Brain microvascular endothelial cell (primary cell): ENCODE data around the gene CPE.

Source experiments
- DNase-seq: peaks from one replicate; pipeline ENCODE4 v3.0.0-alpha.2; 2020
- H3K27ac ChIP-seq: fragments of 250-450 bp; sonication (Bioruptor Pico); 2 replicates; pipeline ENCODE4 v1.5.1; 2020; ENCODE audit warnings: mild to moderate bottlenecking, moderate library complexity
- H3K27me3 ChIP-seq: fragments of 250-450 bp; sonication (Bioruptor Pico); replicated peaks from 2 replicates; pipeline ENCODE4 v1.5.1; 2020; ENCODE audit warnings: mild to moderate bottlenecking
- H3K36me3 ChIP-seq: fragments of 250-450 bp; sonication (Bioruptor Pico); replicated peaks from 2 replicates; pipeline ENCODE4 v1.5.1; 2020; ENCODE audit warnings: mild to moderate bottlenecking
- H3K4me3 ChIP-seq: 2 replicates; pipeline ENCODE4 v1.5.1; 2011; ENCODE audit warnings: low read depth, mild to moderate bottlenecking, control low read depth, low read length, moderate library complexity
- CTCF ChIP-seq: IDR thresholded peaks from 2 replicates; pipeline ENCODE4 v1.5.1; 2011; ENCODE audit warnings: low read depth, mild to moderate bottlenecking, moderate library complexity, low read length, control low read depth, inconsistent platforms; ENCODE audit errors: missing control alignments
- in situ Hi-C: cut with HindIII; loops from 2 replicates; pipeline ENCODE4 v1.10.0; 2017; ENCODE audit warnings: low sequenced_read_pairs, low pct_ligation_motif_present

Gene CPE

GRCh38 chr4:165540206-165540830 is 161.5 kb downstream of the CPE start:
- no peak for DNase-seq
- no peak overlapping the region for H3K4me3 ChIP-seq
- H3K27ac ChIP-seq, result no peak overlapping the region
- in situ Hi-C loops, result loop anchor here (25.0 kb wide), 1 partner anchor 547 kb away; no protein-coding TSS in a partner anchor
- H3K27me3 ChIP-seq, result no peaks in the 10 kb centered on the region
- no peaks in the 10 kb centered on the region for H3K36me3 ChIP-seq
- TF ChIP-seq CTCF, result no peak

- Histone ChIP-seq H3K36me3 (no peaks in the 10 kb centered on the region), H3K27ac (no peak overlapping the region), H3K27me3 (no peaks in the 10 kb centered on the region), H3K4me3 (no peak overlapping the region)
- in situ Hi-C loops, result loop anchor here (25.0 kb wide), 1 partner anchor 545 kb away; no protein-coding TSS in a partner anchor
- no peak for TF ChIP-seq CTCF
- no peak for DNase-seq
Observed at GRCh38 chr4:165541851-165542459, 163.1 kb downstream of the CPE start.

- no peak for TF ChIP-seq CTCF
- Histone ChIP-seq H3K36me3 (no peaks in the 10 kb centered on the region), H3K4me3 (no peak overlapping the region), H3K27ac (no peak overlapping the region), H3K27me3 (no peaks in the 10 kb centered on the region)
- no peak for DNase-seq
- in situ Hi-C loops, result loop anchor here (25.0 kb wide), 1 partner anchor 545 kb away; no protein-coding TSS in a partner anchor
Observed at GRCh38 chr4:165542476-165542875, 163.7 kb downstream of the CPE start.
